GM23338 (cell line): ENCODE results near the gene CCNQ. TPM values are rescaled to one million over a fixed set of nuclear protein-coding genes. Genes with fewer than 3 reads are reported as not detected.

Experiments used
- ATAC-seq: fragments of 200-7000 bp; cut with Tn5 transposase; 3 replicates; pipeline ENCODE4 v1.9.1; 2020
- DNase-seq: peaks from one replicate; pipeline ENCODE4 v3.0.0-alpha.2; 2015; ENCODE audit warnings: low spot score
- H2AFZ ChIP-seq: fragments of 200-600 bp; sonication (generic); 2 replicates; pipeline ENCODE4 v1.8.0; 2016; ENCODE audit warnings: antibody characterized with exemption, mild to moderate bottlenecking, moderate library complexity
- H3F3A ChIP-seq: fragments of 200-600 bp; sonication (generic); replicated peaks from 2 replicates; pipeline ENCODE4 v1.8.0; 2017; ENCODE audit warnings: antibody characterized with exemption, mixed run types, low read depth
- H3K27ac ChIP-seq: fragments of 200-600 bp; sonication (generic); 2 replicates; pipeline ENCODE4 v1.6.1; 2016; ENCODE audit warnings: low read depth
- H3K27me3 ChIP-seq: fragments of 200-600 bp; sonication (generic); 2 replicates; pipeline ENCODE4 v1.8.0; 2016; ENCODE audit warnings: mild to moderate bottlenecking, mixed run types, moderate library complexity; ENCODE audit not compliant: insufficient read depth
- H3K36me3 ChIP-seq: fragments of 200-600 bp; sonication (generic); 2 replicates; pipeline ENCODE4 v1.8.0; 2016; ENCODE audit warnings: mild to moderate bottlenecking; ENCODE audit not compliant: insufficient read depth
- H3K4me1 ChIP-seq: fragments of 200-600 bp; sonication (generic); 2 replicates; pipeline ENCODE4 v1.8.0; 2016; ENCODE audit warnings: mild to moderate bottlenecking, moderate library complexity; ENCODE audit not compliant: insufficient read depth
- H3K4me2 ChIP-seq: fragments of 200-600 bp; sonication (generic); 2 replicates; pipeline ENCODE4 v1.7.1; 2017; ENCODE audit warnings: mixed run types
- H3K4me3 ChIP-seq: fragments of 200-600 bp; sonication (generic); 2 replicates; pipeline ENCODE4 v1.6.1; 2016; ENCODE audit warnings: mixed run types
- H3K79me2 ChIP-seq: fragments of 200-600 bp; sonication (generic); replicated peaks from 2 replicates; pipeline ENCODE4 v1.8.0; 2017; ENCODE audit warnings: mild to moderate bottlenecking; ENCODE audit not compliant: insufficient read depth
- H3K9me2 ChIP-seq: fragments of 200-600 bp; sonication (generic); 2 replicates; pipeline ENCODE4 v1.8.0; 2017; ENCODE audit not compliant: insufficient read depth
- H4K20me1 ChIP-seq: fragments of 200-600 bp; sonication (generic); replicated peaks from 2 replicates; pipeline ENCODE4 v1.8.0; 2017; ENCODE audit warnings: mild to moderate bottlenecking; ENCODE audit not compliant: insufficient read depth
- H3K27ac Mint-ChIP-seq: 2 replicates; pipeline ENCODE4 v1.8.0; 2020; ENCODE audit warnings: inconsistent platforms, mild to moderate bottlenecking, moderate library complexity, mixed read lengths
- H3K27me3 Mint-ChIP-seq: 3 replicates; pipeline ENCODE4 v1.8.0; 2022; ENCODE audit warnings: low read depth, mild to moderate bottlenecking, moderate library complexity, mixed read lengths, inconsistent platforms; ENCODE audit not compliant: insufficient read depth, poor library complexity
- H3K36me3 Mint-ChIP-seq: 3 replicates; pipeline ENCODE4 v1.8.0; 2021; ENCODE audit warnings: low read depth, mild to moderate bottlenecking, inconsistent platforms, moderate library complexity, mixed read lengths
- H3K4me1 Mint-ChIP-seq: 3 replicates; pipeline ENCODE4 v1.8.0; 2020; ENCODE audit warnings: mild to moderate bottlenecking, inconsistent platforms, mixed read lengths
- H3K4me3 Mint-ChIP-seq: 3 replicates; pipeline ENCODE4 v1.8.0; 2021; ENCODE audit warnings: moderate library complexity, mild to moderate bottlenecking, inconsistent platforms, mixed read lengths
- H3K9me3 Mint-ChIP-seq: 3 replicates; pipeline ENCODE4 v1.8.0; 2020; ENCODE audit warnings: moderate library complexity, mild to moderate bottlenecking, inconsistent platforms, mixed read lengths
- CTCF ChIP-seq, 2 experiments: fragments of 200-600 bp in 1 of 2; sonication (generic) in 1 of 2; conservative IDR thresholded peaks; 2 replicates each; pipeline versions ENCODE4 v1.5.1 to v1.6.1; 2016 to 2017; ENCODE audit warnings: antibody characterized with exemption in 2 of 2, low read depth in 2 of 2, mild to moderate bottlenecking in 2 of 2, moderate library complexity in 1 of 2
- ETS1 ChIP-seq: IDR thresholded peaks from 2 replicates; pipeline ENCODE4 v1.6.1; 2016; ENCODE audit warnings: antibody characterized with exemption
- EZH2 ChIP-seq: fragments of 200-600 bp; sonication (generic); IDR thresholded peaks from one replicate; pipeline ENCODE4 v1.8.0; 2017; ENCODE audit warnings: antibody characterized with exemption, mild to moderate bottlenecking, low read depth; ENCODE audit not compliant: unreplicated experiment
- EZH2phosphoT487 ChIP-seq: fragments of 200-600 bp; sonication (generic); IDR thresholded peaks from one replicate; pipeline ENCODE4 v1.8.1; 2018; ENCODE audit warnings: antibody characterized with exemption; ENCODE audit not compliant: unreplicated experiment
- NANOG ChIP-seq: IDR thresholded peaks from 2 replicates; pipeline ENCODE4 v1.6.1; 2016; ENCODE audit warnings: antibody characterized with exemption, borderline replicate concordance
- REST ChIP-seq: IDR thresholded peaks from one replicate; pipeline ENCODE4 v1.6.1; 2018; ENCODE audit warnings: antibody characterized with exemption; ENCODE audit not compliant: unreplicated experiment
- STAT1 ChIP-seq: IDR thresholded peaks from one replicate; pipeline ENCODE4 v1.6.1; 2016; ENCODE audit warnings: antibody characterized with exemption; ENCODE audit not compliant: unreplicated experiment
- ZNF114 ChIP-seq: fragments of 250-450 bp; sonication (Bioruptor Pico); IDR thresholded peaks from 2 replicates; pipeline ENCODE4 v1.5.0; 2020; ENCODE audit warnings: mild to moderate bottlenecking, moderate library complexity
- ZNF331 ChIP-seq: fragments of 250-450 bp; sonication (Bioruptor Pico); IDR thresholded peaks from 2 replicates; pipeline ENCODE4 v1.5.0; 2020; ENCODE audit warnings: low read depth, mild to moderate bottlenecking, moderate library complexity
- polyA plus RNA-seq: library from polyadenylated mRNA; unstranded; fragments of >200 nt; fragmentation: Nextera tagmentation; extraction: Ambion mirVana; gene quantifications from 2 replicates; pipeline ENCODE4 v1.2.1, GENCODE V29; 2016
- total RNA-seq: library from RNA; depleted of rRNA; stranded (reverse); fragments of >200 nt; shearing (Covaris generic); gene quantifications from 2 replicates; pipeline ENCODE4 v1.2.3, GENCODE V29; 2014

The CCNQ gene
- total and polyA plus RNA-seq, 2 experiments from 2014 or later: 19.4 to 30.2 TPM

GRCh38 chrX:153644356-153645125, 45.6 kb upstream of the CCNQ start:
- no peaks in the 10 kb centered on the region; the same call in 2 of the 3 replicates for H3K9me3 Mint-ChIP-seq
- peak overlapping the region; percentile 60 for H3K4me3 Mint-ChIP-seq
- H4K20me1 ChIP-seq: no peaks in the 10 kb centered on the region
- H3K36me3 Mint-ChIP-seq: no peaks in the 10 kb centered on the region
- no peaks in the 10 kb centered on the region for H3F3A ChIP-seq
- no peaks in the 10 kb centered on the region for H3K36me3 ChIP-seq
- H3K27me3 ChIP-seq: peaks cover 89% of the 10 kb centered on the region
- no peaks in the 10 kb centered on the region for H3K79me2 ChIP-seq
- peaks cover 70% of the 10 kb centered on the region for H3K27me3 Mint-ChIP-seq
- no peaks in the 10 kb centered on the region for H3K9me2 ChIP-seq
- peak in 1 of 2 experiments; percentile 50; a peak in 2 of 4 replicates for TF ChIP-seq CTCF (conservative IDR thresholded peaks at IDR 0.05; ENCODE audit: low read depth in 2 of 2)
- peak; percentile 38 for TF ChIP-seq EZH2
- TF ChIP-seq ZNF114 (CRISPR knock-in tag): no peak
- no peak overlapping the region for H3K27ac ChIP-seq
- peak; percentile 41 for DNase-seq
- H2AFZ ChIP-seq: no peak overlapping the region; the same call in 1 of the 2 replicates
- H3K4me1 Mint-ChIP-seq: peaks cover 8% of the 10 kb centered on the region; the same call in 2 of the 3 replicates
- H3K4me3 ChIP-seq: peak overlapping the region; percentile 44; the same call in 1 of the 2 replicates
- peak overlapping the region; percentile 62; the same call in 1 of the 2 replicates for H3K4me2 ChIP-seq
- no peaks in the 10 kb centered on the region; the same call in 1 of the 2 replicates for H3K4me1 ChIP-seq
- no peak overlapping the region for H3K27ac Mint-ChIP-seq
- peak; percentile 16 for ATAC-seq

GRCh38 chrX:153643431-153644351, 44.8 kb upstream of the CCNQ start:
- Mint-ChIP-seq H3K4me1 (peaks cover 8% of the 10 kb centered on the region; the same call in 2 of the 3 replicates), H3K36me3 (no peaks in the 10 kb centered on the region), H3K27ac (no peak overlapping the region), H3K4me3 (peak overlapping the region; percentile 65), H3K27me3 (peaks cover 62% of the 10 kb centered on the region), H3K9me3 (no peaks in the 10 kb centered on the region; the same call in 2 of the 3 replicates)
- Histone ChIP-seq H3K4me2 (peak overlapping the region; percentile 75), H3F3A (no peaks in the 10 kb centered on the region), H3K27ac (no peak overlapping the region), H3K27me3 (peaks cover 80% of the 10 kb centered on the region), H4K20me1 (no peaks in the 10 kb centered on the region), H3K9me2 (no peaks in the 10 kb centered on the region), H3K36me3 (no peaks in the 10 kb centered on the region), H3K79me2 (no peaks in the 10 kb centered on the region), H2AFZ (peak overlapping the region; percentile 72), H3K4me3 (peak overlapping the region; percentile 48), H3K4me1 (no peaks in the 10 kb centered on the region; the same call in 1 of the 2 replicates)
- DNase-seq: peak; percentile 22
- no peak for ATAC-seq
- TF ChIP-seq ZNF114 (CRISPR knock-in tag) (no peak), REST (no peak), EZH2phosphoT487 (no peak), EZH2 (peak; percentile 55), ZNF331 (no peak), CTCF (conservative IDR thresholded peaks at IDR 0.05; ENCODE audit: low read depth in 2 of 2) (peak in 1 of 2 experiments; percentile 17; a peak in 1 of 4 replicates), ETS1 (no peak), NANOG (no peak), STAT1 (no peak)
